Smooth muscle cell (in vitro differentiated cells): ENCODE results near the gene CNGB1. TPM values are rescaled to one million over a fixed set of nuclear protein-coding genes. Genes with fewer than 3 reads are reported as not detected.
"Not testable (repeated sequence)": the region's sequence is repeated elsewhere in the genome, so short reads cannot be mapped to it uniquely, and the experiment has no call there.

Experiments
- DNase-seq: peaks from one replicate; lab custom pipeline; 2025; ENCODE audit not compliant: unreplicated experiment; lab: John Stamatoyannopoulos, UW
- H2AFZ ChIP-seq: fragments of 200-600 bp; sonication (generic); 2 replicates; pipeline ENCODE4 v1.6.0; 2016; ENCODE audit warnings: antibody characterized with exemption, low read depth, mild to moderate bottlenecking
- H3F3A ChIP-seq: fragments of 200-600 bp; sonication (generic); 2 replicates; pipeline ENCODE4 v1.6.0; 2017; ENCODE audit warnings: antibody characterized with exemption, low read depth
- H3K27ac ChIP-seq: fragments of 200-600 bp; sonication (generic); 2 replicates; pipeline ENCODE4 v1.5.1; 2016; ENCODE audit warnings: low read depth, mild to moderate bottlenecking
- H3K27me3 ChIP-seq: fragments of 200-600 bp; sonication (generic); 2 replicates; pipeline ENCODE4 v1.6.1; 2016; ENCODE audit warnings: low read depth, mild to moderate bottlenecking
- H3K36me3 ChIP-seq: fragments of 200-600 bp; sonication (generic); 2 replicates; pipeline ENCODE4 v1.5.1; 2016; ENCODE audit warnings: low read depth
- H3K4me1 ChIP-seq: fragments of 200-600 bp; sonication (generic); 2 replicates; pipeline ENCODE4 v1.5.1; 2016; ENCODE audit warnings: low read depth
- H3K4me2 ChIP-seq: fragments of 200-600 bp; sonication (generic); 2 replicates; pipeline ENCODE4 v1.6.0; 2016; ENCODE audit warnings: mild to moderate bottlenecking
- H3K4me3 ChIP-seq: fragments of 200-600 bp; sonication (generic); 2 replicates; pipeline ENCODE4 v1.5.1; 2016; ENCODE audit warnings: mild to moderate bottlenecking
- H3K79me2 ChIP-seq: fragments of 200-600 bp; sonication (generic); 2 replicates; pipeline ENCODE4 v1.6.0; 2016; ENCODE audit warnings: low read depth, mild to moderate bottlenecking
- H3K9ac ChIP-seq: fragments of 200-600 bp; sonication (generic); 2 replicates; pipeline ENCODE4 v1.6.0; 2016; ENCODE audit warnings: low read depth
- H3K9me3 ChIP-seq: fragments of 200-600 bp; sonication (generic); replicated peaks from 2 replicates; pipeline ENCODE4 v1.5.1; 2016; ENCODE audit warnings: low read depth
- H4K20me1 ChIP-seq: fragments of 200-600 bp; sonication (generic); 2 replicates; pipeline ENCODE4 v1.6.0; 2016; ENCODE audit warnings: low read depth
- WGBS: methylation state at CpG from one replicate; pipeline ENCODE4 v1.1.7; 2016; ENCODE audit warnings: low lambda C conversion rate; 5-methylcytosine and 5-hydroxymethylcytosine counted together
- polyA plus RNA-seq: library from polyadenylated mRNA; unstranded; fragments of >200 nt; fragmentation: Nextera tagmentation; extraction: Ambion mirVana; gene quantifications from 2 replicates; pipeline ENCODE4 v1.2.1, GENCODE V29; 2016
- total RNA-seq: library from RNA; depleted of rRNA; stranded (reverse); fragments of >200 nt; gene quantifications from 2 replicates; pipeline ENCODE4 v1.2.3, GENCODE V29; 2014
- TF ChIP-seq, protein P1 (sequence below): fragments of 200-600 bp; sonication (generic); IDR thresholded peaks from 2 replicates; pipeline ENCODE4 v1.5.1; 2017; ENCODE audit warnings: borderline replicate concordance, mild to moderate bottlenecking, antibody characterized with exemption; ENCODE audit not compliant: insufficient read depth, poor library complexity, severe bottlenecking

Gene CNGB1
- total and polyA plus RNA-seq, 2 experiments from 2014 or later: not detected

DNA sequence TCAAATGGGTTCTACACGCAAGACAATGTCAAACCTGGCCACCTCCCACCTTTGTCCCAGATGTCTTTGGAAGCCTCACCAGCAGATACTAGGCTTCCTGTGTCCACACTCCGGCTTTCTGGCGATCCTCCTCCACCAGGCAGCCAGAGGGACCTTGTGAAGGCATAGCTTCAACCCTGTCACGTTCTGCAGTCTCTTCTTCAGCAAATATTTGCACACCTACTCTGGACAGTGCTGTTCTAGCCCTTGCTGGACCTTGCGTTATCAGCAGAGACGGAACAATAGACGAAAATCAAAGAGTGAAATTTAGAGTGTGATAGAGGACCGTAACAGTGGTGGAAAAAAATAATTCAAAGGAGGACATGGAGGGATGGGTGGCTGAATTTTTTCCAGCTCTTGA, 130.1 kb downstream of the CNGB1 start:
- Histone ChIP-seq H3K4me1 (no peaks in the 10 kb centered on the region), H3K27ac (no peak overlapping the region), H3K79me2 (no peaks in the 10 kb centered on the region), H3K36me3 (no peaks in the 10 kb centered on the region), H3K9me3 (no peaks in the 10 kb centered on the region), H3K4me3 (no peak overlapping the region), H2AFZ (no peak overlapping the region), H3K9ac (no peak overlapping the region), H3F3A (no peaks in the 10 kb centered on the region), H3K27me3 (peaks cover 4% of the 10 kb centered on the region), H3K4me2 (no peak overlapping the region), H4K20me1 (no peaks in the 10 kb centered on the region)
- TF ChIP-seq, protein P1, sequence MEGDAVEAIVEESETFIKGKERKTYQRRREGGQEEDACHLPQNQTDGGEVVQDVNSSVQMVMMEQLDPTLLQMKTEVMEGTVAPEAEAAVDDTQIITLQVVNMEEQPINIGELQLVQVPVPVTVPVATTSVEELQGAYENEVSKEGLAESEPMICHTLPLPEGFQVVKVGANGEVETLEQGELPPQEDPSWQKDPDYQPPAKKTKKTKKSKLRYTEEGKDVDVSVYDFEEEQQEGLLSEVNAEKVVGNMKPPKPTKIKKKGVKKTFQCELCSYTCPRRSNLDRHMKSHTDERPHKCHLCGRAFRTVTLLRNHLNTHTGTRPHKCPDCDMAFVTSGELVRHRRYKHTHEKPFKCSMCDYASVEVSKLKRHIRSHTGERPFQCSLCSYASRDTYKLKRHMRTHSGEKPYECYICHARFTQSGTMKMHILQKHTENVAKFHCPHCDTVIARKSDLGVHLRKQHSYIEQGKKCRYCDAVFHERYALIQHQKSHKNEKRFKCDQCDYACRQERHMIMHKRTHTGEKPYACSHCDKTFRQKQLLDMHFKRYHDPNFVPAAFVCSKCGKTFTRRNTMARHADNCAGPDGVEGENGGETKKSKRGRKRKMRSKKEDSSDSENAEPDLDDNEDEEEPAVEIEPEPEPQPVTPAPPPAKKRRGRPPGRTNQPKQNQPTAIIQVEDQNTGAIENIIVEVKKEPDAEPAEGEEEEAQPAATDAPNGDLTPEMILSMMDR: no peak
- DNase-seq: no peak
- WGBS: 91% methylated on average over 8 of the region's 8 CpGs

DNA sequence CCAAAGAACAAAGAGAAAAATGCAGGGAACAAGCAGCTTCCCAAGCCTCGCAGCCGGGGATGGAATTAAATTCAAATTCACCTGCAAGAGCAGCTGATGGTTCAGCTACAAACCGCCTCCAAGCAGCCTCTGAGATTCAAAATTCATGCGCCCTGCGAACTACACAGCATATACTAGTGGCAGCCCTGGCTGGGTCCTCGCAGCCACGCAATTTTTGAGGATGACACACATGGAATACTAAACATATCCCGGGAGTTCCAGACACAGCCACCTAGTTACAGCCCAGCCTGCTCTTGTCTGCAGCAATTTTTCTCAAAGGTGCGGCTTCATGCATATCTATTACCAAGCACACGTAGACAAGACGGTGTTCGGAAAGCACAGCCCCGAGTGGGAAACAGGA, 132.8 kb downstream of the CNGB1 start:
- TF ChIP-seq, protein P1: no peak
- Histone ChIP-seq H3K9me3 (no peaks in the 10 kb centered on the region), H3K4me2 (no peak overlapping the region), H3K36me3 (no peaks in the 10 kb centered on the region), H3K9ac (no peak overlapping the region), H3K27ac (no peak overlapping the region), H3K79me2 (no peaks in the 10 kb centered on the region), H4K20me1 (no peaks in the 10 kb centered on the region), H3K27me3 (no peaks in the 10 kb centered on the region), H3K4me1 (no peaks in the 10 kb centered on the region), H3K4me3 (no peak overlapping the region), H2AFZ (no peak overlapping the region), H3F3A (no peaks in the 10 kb centered on the region)
- WGBS: 74% methylated on average over 13 of the region's 13 CpGs
- DNase-seq: no peak

DNA sequence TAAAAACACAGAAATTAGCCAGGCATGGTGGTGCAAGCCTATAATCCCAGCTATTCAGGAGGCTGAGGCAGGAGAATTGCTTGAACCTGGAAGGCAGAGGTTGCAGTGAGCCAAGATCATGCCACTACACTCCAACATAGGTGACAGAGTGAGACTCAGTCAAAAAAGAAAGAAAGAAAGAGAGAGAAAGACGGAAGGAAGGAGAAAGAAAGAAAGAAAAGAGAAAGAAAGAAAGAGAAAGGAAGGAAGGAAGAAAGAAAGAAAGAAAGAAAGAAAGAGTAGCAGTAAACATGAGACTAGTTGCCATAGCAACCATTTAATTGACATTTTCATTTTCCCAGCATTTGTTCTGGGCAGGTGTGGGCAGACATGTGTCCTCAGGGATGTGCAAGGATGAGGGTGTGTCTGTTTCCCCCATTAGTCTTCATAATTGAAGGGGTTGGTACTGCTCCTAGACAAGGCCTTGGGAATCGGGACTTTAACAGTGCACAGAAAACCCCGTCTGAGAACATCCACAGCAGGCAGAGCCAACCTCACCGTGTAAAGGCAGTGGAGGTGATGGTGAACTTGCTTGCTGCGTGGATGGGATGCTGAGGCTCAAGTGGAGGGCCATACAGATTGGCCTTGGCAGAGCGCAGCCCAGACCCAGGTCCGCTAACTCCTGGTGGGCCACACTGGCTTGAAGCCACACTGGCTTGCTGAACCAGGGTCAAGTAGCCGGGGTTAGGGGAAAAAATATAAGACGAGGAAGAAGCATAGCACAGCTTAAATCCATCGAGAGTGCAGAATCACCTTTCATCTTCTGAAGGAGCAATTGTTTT, 133.4 kb downstream of the CNGB1 start:
- no peaks in the 10 kb centered on the region for H3K27me3 ChIP-seq
- no peaks in the 10 kb centered on the region for H3F3A ChIP-seq
- H3K4me1 ChIP-seq: no peaks in the 10 kb centered on the region
- H3K4me3 ChIP-seq: no peak overlapping the region
- H4K20me1 ChIP-seq: no peaks in the 10 kb centered on the region
- H3K9ac ChIP-seq: no peak overlapping the region
- 88% methylated on average over 10 of the region's 10 CpGs for WGBS
- H2AFZ ChIP-seq: no peak overlapping the region
- no peaks in the 10 kb centered on the region for H3K36me3 ChIP-seq
- no peak for DNase-seq
- H3K27ac ChIP-seq: no peak overlapping the region
- TF ChIP-seq, protein P1: no peak
- no peaks in the 10 kb centered on the region for H3K9me3 ChIP-seq
- H3K79me2 ChIP-seq: no peaks in the 10 kb centered on the region
- H3K4me2 ChIP-seq: no peak overlapping the region

GRCh38 chr16:57835439-57835838, 135.5 kb downstream of the CNGB1 start:
- not testable (repeated sequence) for DNase-seq
- peak overlapping the region; percentile 31 for H3K27ac ChIP-seq

More at GRCh38 chr16:57835439-57835838, 135.5 kb downstream of the CNGB1 start:
- not testable (repeated sequence) for H3K4me3 ChIP-seq, H4K20me1 ChIP-seq, H3K4me1 ChIP-seq, H3F3A ChIP-seq, H3K9me3 ChIP-seq, H3K4me2 ChIP-seq, H3K27me3 ChIP-seq, H3K9ac ChIP-seq, H2AFZ ChIP-seq, H3K79me2 ChIP-seq, H3K36me3 ChIP-seq
- 40% methylated on average over 4 of the region's 4 CpGs for WGBS
